ENCODE measurements around the gene PRSS36.
"Not testable (repeated sequence)": the region's sequence is repeated elsewhere in the genome, so short reads cannot be mapped to it uniquely, and the experiment has no call there.

The PRSS36 gene

GRCh38 chr16:31148896-31149295 is 970 bp downstream of the PRSS36 start:
- Histone ChIP-seq H3K4me1 (ENCODE audit: control insufficient read depth, insufficient read depth, low read length) (peaks cover 23% of the 10 kb centered on the region; the same call in 1 of the 2 replicates), H3K36me3 (ENCODE audit: control insufficient read depth, insufficient read depth, low read length) (no peaks in the 10 kb centered on the region), H3K4me3 (ENCODE audit: low read depth, low read length) (peak overlapping the region; percentile 64; the same call in 1 of the 2 replicates), H3K9ac (ENCODE audit: low read length) (no peak overlapping the region), H3K9me3 (ENCODE audit: control insufficient read depth, insufficient read depth, low read depth, low read length) (no peaks in the 10 kb centered on the region), H3K27me3 (ENCODE audit: control insufficient read depth, insufficient read depth, low read length) (peaks cover 34% of the 10 kb centered on the region), H3K27ac (ENCODE audit: low read depth, low read length) (no peak overlapping the region)

DNA sequence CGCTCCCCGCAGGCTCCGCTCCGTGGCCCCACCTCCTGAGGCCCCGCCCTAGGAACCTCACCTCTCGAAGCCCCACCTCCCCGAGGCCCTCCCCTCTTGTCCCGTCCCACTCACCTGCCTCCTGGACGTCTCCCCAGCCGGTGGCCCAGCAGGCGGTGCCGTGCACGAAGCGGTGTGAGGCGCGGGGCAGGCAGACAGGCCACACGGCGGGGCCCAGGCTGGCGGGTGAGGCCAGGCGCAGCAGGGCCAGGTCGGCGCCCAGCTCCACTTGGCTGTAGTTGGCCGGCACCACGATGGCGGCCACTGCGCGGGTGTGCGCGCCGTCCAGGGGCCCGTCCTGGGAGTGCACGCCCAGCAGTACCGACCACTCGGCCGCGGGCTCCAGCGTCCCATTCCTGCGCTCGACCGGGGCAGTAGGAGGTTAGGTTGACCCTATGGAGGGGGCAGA is 1.6 kb downstream of the PRSS36 start:
- peaks cover 40% of the 10 kb centered on the region for H3K27me3 ChIP-seq (ENCODE audit: control insufficient read depth, insufficient read depth, low read length)
- peak overlapping the region; percentile 64 for H3K4me3 ChIP-seq (ENCODE audit: low read depth, low read length)
- no peak overlapping the region for H3K9ac ChIP-seq (ENCODE audit: low read length)
- peaks cover 25% of the 10 kb centered on the region; the same call in 1 of the 2 replicates for H3K4me1 ChIP-seq (ENCODE audit: control insufficient read depth, insufficient read depth, low read length)
- H3K27ac ChIP-seq (ENCODE audit: low read depth, low read length), result no peak overlapping the region
- no peaks in the 10 kb centered on the region for H3K36me3 ChIP-seq (ENCODE audit: control insufficient read depth, insufficient read depth, low read length)
- no peaks in the 10 kb centered on the region for H3K9me3 ChIP-seq (ENCODE audit: control insufficient read depth, insufficient read depth, low read depth, low read length)

GRCh38 chr16:31147574-31147973 is 2.3 kb downstream of the PRSS36 start:
- Histone ChIP-seq H3K36me3 (ENCODE audit: control insufficient read depth, insufficient read depth, low read length) (no peaks in the 10 kb centered on the region), H3K4me3 (ENCODE audit: low read depth, low read length) (peak overlapping the region; percentile 64), H3K9me3 (ENCODE audit: control insufficient read depth, insufficient read depth, low read depth, low read length) (no peaks in the 10 kb centered on the region), H3K9ac (ENCODE audit: low read length) (no peak overlapping the region), H3K27me3 (ENCODE audit: control insufficient read depth, insufficient read depth, low read length) (peaks cover 47% of the 10 kb centered on the region), H3K27ac (ENCODE audit: low read depth, low read length) (no peak overlapping the region), H3K4me1 (ENCODE audit: control insufficient read depth, insufficient read depth, low read length) (peaks cover 25% of the 10 kb centered on the region; the same call in 1 of the 2 replicates)

- Histone ChIP-seq H3K27ac (ENCODE audit: low read depth, low read length) (no peak overlapping the region), H3K4me1 (ENCODE audit: control insufficient read depth, insufficient read depth, low read length) (peaks cover 34% of the 10 kb centered on the region), H3K4me3 (ENCODE audit: low read depth, low read length) (no peak overlapping the region), H3K9me3 (ENCODE audit: control insufficient read depth, insufficient read depth, low read depth, low read length) (no peaks in the 10 kb centered on the region), H3K27me3 (ENCODE audit: control insufficient read depth, insufficient read depth, low read length) (peaks cover 47% of the 10 kb centered on the region), H3K36me3 (ENCODE audit: control insufficient read depth, insufficient read depth, low read length) (no peaks in the 10 kb centered on the region), H3K9ac (ENCODE audit: low read length) (no peak overlapping the region)
Measured at GRCh38 chr16:31145398-31145990, 4.4 kb downstream of the PRSS36 start.

DNA sequence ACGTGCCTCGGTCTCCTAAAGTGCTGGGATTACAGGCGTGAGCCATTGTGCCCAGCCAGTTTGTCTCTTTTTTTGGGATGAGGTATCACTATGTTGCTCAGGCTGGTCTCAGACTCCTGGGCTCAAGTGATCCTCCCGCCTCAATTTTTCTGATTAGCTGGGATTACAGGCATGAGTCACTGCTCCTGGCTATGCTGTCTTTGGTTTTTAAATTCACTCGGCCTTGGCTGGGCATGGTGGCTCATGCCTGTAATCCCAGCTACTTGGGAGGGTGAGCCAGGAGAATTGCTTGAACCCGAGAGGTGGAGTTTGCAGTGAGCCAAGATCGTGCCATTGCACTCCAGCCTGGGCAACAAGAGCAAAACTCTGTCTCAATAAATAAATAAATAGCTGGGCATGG is 5.4 kb downstream of the PRSS36 start:
- H3K9me3 ChIP-seq (ENCODE audit: control insufficient read depth, insufficient read depth, low read depth, low read length); H3K36me3 ChIP-seq (ENCODE audit: control insufficient read depth, insufficient read depth, low read length); H3K9ac ChIP-seq (ENCODE audit: low read length); H3K27ac ChIP-seq (ENCODE audit: low read depth, low read length); H3K4me3 ChIP-seq (ENCODE audit: low read depth, low read length): not testable (repeated sequence)
- Histone ChIP-seq H3K27me3 (ENCODE audit: control insufficient read depth, insufficient read depth, low read length) (peaks cover 47% of the 10 kb centered on the region), H3K4me1 (ENCODE audit: control insufficient read depth, insufficient read depth, low read length) (peaks cover 28% of the 10 kb centered on the region)

- Histone ChIP-seq H3K27ac (ENCODE audit: low read depth, low read length) (no peak overlapping the region), H3K9ac (ENCODE audit: low read length) (no peak overlapping the region), H3K36me3 (ENCODE audit: control insufficient read depth, insufficient read depth, low read length) (no peaks in the 10 kb centered on the region), H3K4me1 (ENCODE audit: control insufficient read depth, insufficient read depth, low read length) (peaks cover 30% of the 10 kb centered on the region), H3K9me3 (ENCODE audit: control insufficient read depth, insufficient read depth, low read depth, low read length) (no peaks in the 10 kb centered on the region), H3K4me3 (ENCODE audit: low read depth, low read length) (no peak overlapping the region), H3K27me3 (ENCODE audit: control insufficient read depth, insufficient read depth, low read length) (peaks cover 47% of the 10 kb centered on the region)
Measured at GRCh38 chr16:31143694-31144148, 6.1 kb downstream of the PRSS36 start.

GRCh38 chr16:31143011-31143693 is 6.7 kb downstream of the PRSS36 start:
- no peaks in the 10 kb centered on the region for H3K36me3 ChIP-seq (ENCODE audit: control insufficient read depth, insufficient read depth, low read length)
- no peaks in the 10 kb centered on the region for H3K9me3 ChIP-seq (ENCODE audit: control insufficient read depth, insufficient read depth, low read depth, low read length)
- H3K9ac ChIP-seq (ENCODE audit: low read length), result peak overlapping the region; percentile 47
- peaks cover 41% of the 10 kb centered on the region for H3K27me3 ChIP-seq (ENCODE audit: control insufficient read depth, insufficient read depth, low read length)
- no peak overlapping the region for H3K27ac ChIP-seq (ENCODE audit: low read depth, low read length)
- peaks cover 31% of the 10 kb centered on the region for H3K4me1 ChIP-seq (ENCODE audit: control insufficient read depth, insufficient read depth, low read length)
- peak overlapping the region; percentile 58 for H3K4me3 ChIP-seq (ENCODE audit: low read depth, low read length)

DNA sequence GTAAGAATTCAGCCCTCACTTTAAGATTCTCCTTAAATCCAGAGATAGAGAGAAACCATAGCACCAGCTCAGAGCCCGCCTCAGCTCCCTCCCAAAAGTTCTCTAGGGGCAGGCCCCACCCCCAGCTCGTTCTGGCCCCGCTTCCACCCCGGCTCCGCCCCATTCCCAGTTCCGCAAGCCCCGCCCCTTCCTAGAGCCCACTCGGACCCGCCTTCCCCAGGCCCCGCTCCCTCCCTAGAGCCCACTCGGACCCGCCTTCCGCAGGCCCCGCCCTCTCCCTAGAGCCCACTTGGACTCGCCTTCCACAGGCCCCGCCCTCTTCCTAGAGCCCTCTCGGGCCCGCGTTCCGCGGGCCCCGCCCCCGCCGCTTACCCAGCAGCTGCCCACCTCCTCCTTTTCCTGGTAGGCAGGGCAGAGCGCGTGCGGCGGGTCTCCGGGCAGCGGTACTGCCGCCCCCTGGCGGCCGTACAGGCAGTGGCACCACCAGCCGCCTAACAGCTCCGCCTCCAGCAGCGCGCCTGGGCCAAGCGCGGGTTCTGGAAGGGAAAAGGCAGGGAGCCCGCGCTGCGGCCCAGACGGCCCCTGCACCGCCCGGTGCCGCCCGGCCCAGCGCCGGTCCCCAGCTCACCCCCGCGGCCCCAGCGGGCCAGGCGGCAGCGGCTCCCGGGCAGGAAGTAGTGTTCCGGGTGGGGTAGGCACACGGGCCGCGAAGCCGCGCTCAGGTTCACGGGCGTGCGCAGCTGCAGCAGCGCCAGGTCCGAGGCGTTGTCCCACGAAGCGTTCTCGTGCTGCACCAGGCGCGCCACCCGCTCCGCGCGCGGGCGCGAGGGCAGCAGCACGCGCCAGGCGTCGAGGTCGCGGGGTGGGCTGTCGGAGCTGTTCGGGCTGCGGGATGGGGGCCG is 7.5 kb downstream of the PRSS36 start:
- H3K4me1 ChIP-seq (ENCODE audit: control insufficient read depth, insufficient read depth, low read length), result peaks cover 29% of the 10 kb centered on the region

DNA sequence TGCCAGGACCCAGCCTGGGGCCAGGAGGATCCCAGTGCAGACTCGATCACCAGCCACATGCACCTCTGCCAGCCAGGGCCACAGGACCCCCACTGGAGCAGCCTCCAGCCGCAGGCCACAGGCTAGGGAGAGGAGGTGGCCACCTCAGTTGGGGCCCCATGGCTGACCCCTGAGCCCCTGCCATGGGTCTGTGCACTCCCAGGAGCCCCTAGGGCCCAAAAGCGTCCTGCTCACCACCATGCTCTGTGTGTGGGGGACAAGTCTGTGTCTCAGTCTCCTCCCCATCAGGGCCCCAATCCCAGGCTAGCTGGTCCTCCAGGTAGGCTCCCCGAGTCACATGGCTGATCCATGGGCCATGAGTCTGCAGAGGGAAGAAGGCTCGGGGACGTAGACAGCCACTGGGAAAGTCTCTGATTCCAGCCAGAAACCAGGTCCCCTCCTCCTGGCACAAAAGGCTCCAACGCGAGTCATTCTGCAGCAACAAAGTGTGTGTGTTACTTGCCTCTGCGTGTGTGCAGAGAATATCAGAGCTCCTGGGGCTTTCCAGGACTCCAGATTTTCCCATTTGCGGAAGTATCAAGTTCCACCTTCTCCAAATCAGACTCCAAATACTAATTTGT is 8.3 kb downstream of the PRSS36 start:
- H3K4me1 ChIP-seq (ENCODE audit: control insufficient read depth, insufficient read depth, low read length), result peaks cover 29% of the 10 kb centered on the region
- H3K36me3 ChIP-seq (ENCODE audit: control insufficient read depth, insufficient read depth, low read length), result no peaks in the 10 kb centered on the region
- H3K9ac ChIP-seq (ENCODE audit: low read length), result peak overlapping the region; percentile 13
- peaks cover 25% of the 10 kb centered on the region for H3K27me3 ChIP-seq (ENCODE audit: control insufficient read depth, insufficient read depth, low read length)
- peak overlapping the region; percentile 5; the same call in 1 of the 2 replicates for H3K27ac ChIP-seq (ENCODE audit: low read depth, low read length)
- H3K9me3 ChIP-seq (ENCODE audit: control insufficient read depth, insufficient read depth, low read depth, low read length), result no peaks in the 10 kb centered on the region
- H3K4me3 ChIP-seq (ENCODE audit: low read depth, low read length), result peak overlapping the region; percentile 55

More for the DNA sequence above, 7.5 kb downstream of the PRSS36 start:
- Histone ChIP-seq H3K36me3 (ENCODE audit: control insufficient read depth, insufficient read depth, low read length) (no peaks in the 10 kb centered on the region), H3K27me3 (ENCODE audit: control insufficient read depth, insufficient read depth, low read length) (peaks cover 33% of the 10 kb centered on the region), H3K27ac (ENCODE audit: low read depth, low read length) (peak overlapping the region; percentile 5; the same call in 1 of the 2 replicates), H3K9me3 (ENCODE audit: control insufficient read depth, insufficient read depth, low read depth, low read length) (no peaks in the 10 kb centered on the region), H3K9ac (ENCODE audit: low read length) (peak overlapping the region; percentile 47), H3K4me3 (ENCODE audit: low read depth, low read length) (peak overlapping the region; percentile 58)

DNA sequence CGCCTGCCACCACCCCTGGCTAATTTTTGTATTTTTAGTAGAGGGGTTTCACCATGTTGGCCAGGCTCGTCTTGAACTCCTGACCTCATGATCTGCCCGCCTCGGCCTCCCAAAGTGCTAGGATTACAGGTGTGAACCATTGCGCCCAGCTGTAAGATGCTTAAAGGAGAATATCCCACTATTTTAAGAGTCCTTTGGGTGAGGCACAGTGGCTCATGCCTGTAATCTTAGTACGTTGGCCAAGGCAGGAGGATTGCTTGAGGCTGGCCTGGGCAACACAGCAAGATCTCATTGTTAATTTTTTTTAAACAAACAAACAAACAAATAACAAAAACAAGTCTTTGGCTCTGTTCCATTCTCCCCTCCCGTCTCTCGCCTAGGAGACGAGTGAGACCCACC is 8.8 kb downstream of the PRSS36 start:
- H3K36me3 ChIP-seq (ENCODE audit: control insufficient read depth, insufficient read depth, low read length); H3K9me3 ChIP-seq (ENCODE audit: control insufficient read depth, insufficient read depth, low read depth, low read length): not testable (repeated sequence)
- peaks cover 20% of the 10 kb centered on the region for H3K27me3 ChIP-seq (ENCODE audit: control insufficient read depth, insufficient read depth, low read length)
- H3K4me1 ChIP-seq (ENCODE audit: control insufficient read depth, insufficient read depth, low read length), result peaks cover 30% of the 10 kb centered on the region
- H3K27ac ChIP-seq (ENCODE audit: low read depth, low read length), result peak overlapping the region; percentile 5; the same call in 1 of the 2 replicates
- peak overlapping the region; percentile 13 for H3K9ac ChIP-seq (ENCODE audit: low read length)
- H3K4me3 ChIP-seq (ENCODE audit: low read depth, low read length), result peak overlapping the region; percentile 55; the same call in 1 of the 2 replicates

Measured in HUES6 (cell line).